Karpas-422 (cell line): ENCODE data around the gene PTPRCAP. TPM values are rescaled to one million over a fixed set of nuclear protein-coding genes. Genes with fewer than 3 reads are reported as not detected.
A peak's percentile ranks its signal among the peaks of the same experiment; 100 is the strongest.

Experiments used
- DNase-seq: peaks from one replicate; pipeline ENCODE4 v3.0.0-alpha.2; 2015
- H2AFZ ChIP-seq: fragments of 200-600 bp; sonication (generic); 2 replicates; pipeline ENCODE4 v1.6.1; 2014; ENCODE audit warnings: antibody characterized with exemption, low read length, mixed read lengths
- H3K27ac ChIP-seq: fragments of 200-600 bp; sonication (generic); 2 replicates; pipeline ENCODE4 v1.5.1; 2014; ENCODE audit warnings: mild to moderate bottlenecking, low read length, moderate library complexity
- H3K27me3 ChIP-seq: fragments of 200-600 bp; sonication (generic); 2 replicates; pipeline ENCODE4 v1.6.1; 2014; ENCODE audit warnings: low read length, mixed read lengths
- H3K36me3 ChIP-seq: fragments of 200-600 bp; sonication (generic); 2 replicates; pipeline ENCODE4 v1.6.1; 2014; ENCODE audit warnings: low read length, mixed read lengths; ENCODE audit not compliant: insufficient read depth
- H3K4me1 ChIP-seq: fragments of 200-600 bp; sonication (generic); 2 replicates; pipeline ENCODE4 v1.6.1; 2014; ENCODE audit warnings: mild to moderate bottlenecking, low read length, mixed read lengths
- H3K4me2 ChIP-seq: fragments of 200-600 bp; sonication (generic); 2 replicates; pipeline ENCODE4 v1.6.1; 2014; ENCODE audit warnings: low read length, low read depth, mild to moderate bottlenecking; ENCODE audit not compliant: poor library complexity, severe bottlenecking
- H3K4me3 ChIP-seq: fragments of 200-600 bp; sonication (generic); 2 replicates; pipeline ENCODE4 v1.5.1; 2014; ENCODE audit warnings: mild to moderate bottlenecking, antibody characterized with exemption, low read length, mixed read lengths
- H3K79me2 ChIP-seq: fragments of 200-600 bp; sonication (generic); 2 replicates; pipeline ENCODE4 v1.6.1; 2014; ENCODE audit warnings: mild to moderate bottlenecking, low read length, mixed read lengths
- H3K9ac ChIP-seq: fragments of 200-600 bp; sonication (generic); 2 replicates; pipeline ENCODE4 v1.6.0; 2014; ENCODE audit warnings: low read length
- H3K9me2 ChIP-seq: fragments of 200-600 bp; sonication (generic), shearing (Covaris generic); replicated peaks from 2 replicates; pipeline ENCODE4 v1.6.0; 2014; ENCODE audit warnings: mild to moderate bottlenecking, low read length, moderate library complexity; ENCODE audit not compliant: insufficient read depth
- H3K9me3 ChIP-seq: fragments of 300-700, 200-600 bp; sonication (generic); 2 replicates; pipeline ENCODE4 v1.6.1; 2014; ENCODE audit warnings: low read length, mixed read lengths
- H4K20me1 ChIP-seq: fragments of 200-600 bp; sonication (generic); 2 replicates; pipeline ENCODE4 v1.6.1; 2014; ENCODE audit warnings: mild to moderate bottlenecking, antibody characterized with exemption, low read length, low read depth; ENCODE audit not compliant: insufficient read depth
- total RNA-seq: library from RNA; depleted of rRNA; stranded (reverse); fragments of >200 nt; shearing (Covaris generic); gene quantifications from 2 replicates; pipeline ENCODE4 v1.2.3, GENCODE V29; 2014; ENCODE audit warnings: low replicate concordance

Gene PTPRCAP
- total RNA-seq, 1 experiment from 2014 or later, result 161 TPM

- Histone ChIP-seq H3K4me3 (no peak overlapping the region), H2AFZ (no peak overlapping the region), H3K9ac (0 out of 2 replicates have a peak overlapping the region, but pooled peaks have one; percentile 12), H3K79me2 (no peaks in the 10 kb centered on the region), H3K9me3 (no peaks in the 10 kb centered on the region), H3K27me3 (no peaks in the 10 kb centered on the region), H4K20me1 (peaks cover 4% of the 10 kb centered on the region; the same call in 1 of the 2 replicates), H3K36me3 (no peaks in the 10 kb centered on the region), H3K9me2 (no peaks in the 10 kb centered on the region), H3K4me2 (peak overlapping the region; percentile 7), H3K27ac (no peak overlapping the region), H3K4me1 (peaks cover 70% of the 10 kb centered on the region)
- DNase-seq, result no peak
These were observed 24.8 kb downstream of the PTPRCAP start for GRCh38 chr11:67412495-67413179.

GRCh38 chr11:67411785-67412152 is 25.7 kb downstream of the PTPRCAP start:
- DNase-seq, result peak; percentile 65
- H3K27ac ChIP-seq, result no peak overlapping the region

GRCh38 chr11:67410984-67411784 is 26.3 kb downstream of the PTPRCAP start:
- Histone ChIP-seq H3K9me3 (no peaks in the 10 kb centered on the region), H3K36me3 (no peaks in the 10 kb centered on the region), H3K9ac (no peak overlapping the region), H3K79me2 (no peaks in the 10 kb centered on the region), H3K4me1 (peaks cover 73% of the 10 kb centered on the region), H2AFZ (no peak overlapping the region), H4K20me1 (peaks cover 4% of the 10 kb centered on the region; the same call in 1 of the 2 replicates), H3K4me3 (no peak overlapping the region), H3K27me3 (no peaks in the 10 kb centered on the region), H3K27ac (no peak overlapping the region), H3K9me2 (no peaks in the 10 kb centered on the region), H3K4me2 (peak overlapping the region; percentile 0)
- DNase-seq, result no peak

More at GRCh38 chr11:67411785-67412152, 25.7 kb downstream of the PTPRCAP start:
- Histone ChIP-seq H3K4me1 (peaks cover 71% of the 10 kb centered on the region), H3K4me3 (no peak overlapping the region), H3K79me2 (no peaks in the 10 kb centered on the region), H3K9ac (no peak overlapping the region), H3K9me3 (no peaks in the 10 kb centered on the region), H2AFZ (no peak overlapping the region), H3K36me3 (no peaks in the 10 kb centered on the region), H3K27me3 (no peaks in the 10 kb centered on the region), H3K9me2 (no peaks in the 10 kb centered on the region), H4K20me1 (peaks cover 4% of the 10 kb centered on the region; the same call in 1 of the 2 replicates), H3K4me2 (peak overlapping the region; percentile 7)

GRCh38 chr11:67410369-67410831 is 27.1 kb downstream of the PTPRCAP start:
- Histone ChIP-seq H3K4me2 (peak overlapping the region; percentile 96), H3K4me1 (peaks cover 81% of the 10 kb centered on the region), H3K9ac (peak overlapping the region; percentile 33; the same call in 1 of the 2 replicates), H3K79me2 (no peaks in the 10 kb centered on the region), H3K4me3 (peak overlapping the region; percentile 93; the same call in 1 of the 2 replicates), H3K9me2 (no peaks in the 10 kb centered on the region), H4K20me1 (peaks cover 4% of the 10 kb centered on the region; the same call in 1 of the 2 replicates), H3K36me3 (no peaks in the 10 kb centered on the region), H3K9me3 (no peaks in the 10 kb centered on the region), H2AFZ (no peak overlapping the region), H3K27me3 (no peaks in the 10 kb centered on the region), H3K27ac (0 out of 2 replicates have a peak overlapping the region, but pooled peaks have one; percentile 22)
- DNase-seq, result no peak

- H4K20me1 ChIP-seq, result peaks cover 4% of the 10 kb centered on the region; the same call in 1 of the 2 replicates
- H3K9me3 ChIP-seq, result no peaks in the 10 kb centered on the region
- H2AFZ ChIP-seq, result no peak overlapping the region
- H3K36me3 ChIP-seq, result no peaks in the 10 kb centered on the region
- no peaks in the 10 kb centered on the region for H3K9me2 ChIP-seq
- H3K4me1 ChIP-seq, result peaks cover 86% of the 10 kb centered on the region
- peak overlapping the region; percentile 96 for H3K4me2 ChIP-seq
- peak overlapping the region; percentile 93; the same call in 1 of the 2 replicates for H3K4me3 ChIP-seq
- peak; percentile 84 for DNase-seq
- H3K79me2 ChIP-seq, result no peaks in the 10 kb centered on the region
- H3K27me3 ChIP-seq, result no peaks in the 10 kb centered on the region
- H3K9ac ChIP-seq, result peak overlapping the region; percentile 97
- H3K27ac ChIP-seq, result peak overlapping the region; percentile 92
These were observed 27.6 kb downstream of the PTPRCAP start for GRCh38 chr11:67409781-67410368.

- Histone ChIP-seq H3K9ac (peak overlapping the region; percentile 97), H3K27ac (peak overlapping the region; percentile 92), H3K36me3 (no peaks in the 10 kb centered on the region), H3K9me2 (no peaks in the 10 kb centered on the region), H3K27me3 (no peaks in the 10 kb centered on the region), H3K4me3 (peak overlapping the region; percentile 93; the same call in 1 of the 2 replicates), H3K4me1 (peaks cover 92% of the 10 kb centered on the region), H3K79me2 (peaks cover 3% of the 10 kb centered on the region), H3K9me3 (no peaks in the 10 kb centered on the region), H4K20me1 (peaks cover 4% of the 10 kb centered on the region; the same call in 1 of the 2 replicates), H3K4me2 (peak overlapping the region; percentile 96), H2AFZ (no peak overlapping the region)
- DNase-seq, result peak; percentile 84
These were observed 28.2 kb downstream of the PTPRCAP start for GRCh38 chr11:67409261-67409666.

GRCh38 chr11:67408437-67409200 is 28.9 kb downstream of the PTPRCAP start:
- no peaks in the 10 kb centered on the region for H3K9me3 ChIP-seq
- no peaks in the 10 kb centered on the region for H3K27me3 ChIP-seq
- peak overlapping the region; percentile 92 for H3K27ac ChIP-seq
- H3K79me2 ChIP-seq, result peaks cover 8% of the 10 kb centered on the region
- no peak for DNase-seq
- H4K20me1 ChIP-seq, result peaks cover 4% of the 10 kb centered on the region; the same call in 1 of the 2 replicates
- H3K4me2 ChIP-seq, result peak overlapping the region; percentile 96
- peak overlapping the region; percentile 97 for H3K9ac ChIP-seq
- H3K4me3 ChIP-seq, result peak overlapping the region; percentile 93; the same call in 1 of the 2 replicates
- H3K9me2 ChIP-seq, result no peaks in the 10 kb centered on the region
- no peaks in the 10 kb centered on the region for H3K36me3 ChIP-seq
- peaks cover 97% of the 10 kb centered on the region for H3K4me1 ChIP-seq
- H2AFZ ChIP-seq, result no peak overlapping the region
